Smooth muscle cell of the brain vasculature (primary cell): ENCODE measurements around the gene FKBP10.
"Not testable (repeated sequence)": the region's sequence is repeated elsewhere in the genome, so short reads cannot be mapped to it uniquely, and the experiment has no call there.

ENCODE experiments used
- DNase-seq: peaks from one replicate; pipeline ENCODE4 v3.0.0-alpha.2; 2012; ENCODE audit warnings: low read depth, low spot score

FKBP10 gene

DNA sequence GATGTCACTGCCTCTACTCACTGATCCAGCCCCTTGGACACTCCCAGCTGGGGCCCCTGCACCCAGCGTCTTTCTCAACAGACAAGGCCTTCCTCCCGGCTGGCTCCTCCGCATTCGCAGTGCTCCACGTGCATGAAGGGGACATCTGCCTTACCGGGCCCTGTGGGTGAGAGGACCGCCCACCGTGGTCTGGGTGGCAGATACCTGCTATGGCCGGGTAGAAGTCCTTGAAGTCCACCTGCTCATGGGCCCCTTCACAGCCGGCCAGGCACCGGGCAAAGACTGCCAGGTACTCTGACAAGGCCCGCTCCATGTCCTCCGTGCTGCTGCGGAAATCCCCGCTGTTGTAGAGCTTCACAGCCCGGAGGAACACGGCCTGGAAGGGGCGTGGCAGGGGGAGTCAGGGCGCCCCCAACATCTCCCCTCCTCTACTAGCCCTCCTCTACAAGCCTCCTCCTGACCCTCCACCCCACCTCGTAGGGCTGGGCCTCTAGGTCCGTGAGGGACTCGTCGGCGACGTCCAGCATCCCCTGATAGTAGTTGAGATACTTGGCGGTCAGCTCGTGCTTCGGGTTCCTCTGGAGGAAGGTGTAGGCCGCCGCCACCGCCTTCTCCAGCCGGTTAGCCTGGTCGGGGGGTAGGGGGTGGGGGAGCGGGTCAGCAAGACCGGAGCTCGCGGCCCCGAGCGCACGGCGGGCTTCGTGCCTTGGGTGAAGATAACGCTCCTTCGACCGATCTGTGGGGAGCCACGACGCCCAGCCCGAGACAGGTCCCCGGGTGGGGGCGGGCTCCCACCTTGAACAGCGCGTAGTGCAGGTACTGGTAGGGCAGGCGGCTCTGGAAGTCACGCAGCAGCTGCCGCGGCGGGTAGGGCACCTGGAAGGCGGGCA is 1.9 kb upstream of the FKBP10 start:
- no peak for DNase-seq

DNA sequence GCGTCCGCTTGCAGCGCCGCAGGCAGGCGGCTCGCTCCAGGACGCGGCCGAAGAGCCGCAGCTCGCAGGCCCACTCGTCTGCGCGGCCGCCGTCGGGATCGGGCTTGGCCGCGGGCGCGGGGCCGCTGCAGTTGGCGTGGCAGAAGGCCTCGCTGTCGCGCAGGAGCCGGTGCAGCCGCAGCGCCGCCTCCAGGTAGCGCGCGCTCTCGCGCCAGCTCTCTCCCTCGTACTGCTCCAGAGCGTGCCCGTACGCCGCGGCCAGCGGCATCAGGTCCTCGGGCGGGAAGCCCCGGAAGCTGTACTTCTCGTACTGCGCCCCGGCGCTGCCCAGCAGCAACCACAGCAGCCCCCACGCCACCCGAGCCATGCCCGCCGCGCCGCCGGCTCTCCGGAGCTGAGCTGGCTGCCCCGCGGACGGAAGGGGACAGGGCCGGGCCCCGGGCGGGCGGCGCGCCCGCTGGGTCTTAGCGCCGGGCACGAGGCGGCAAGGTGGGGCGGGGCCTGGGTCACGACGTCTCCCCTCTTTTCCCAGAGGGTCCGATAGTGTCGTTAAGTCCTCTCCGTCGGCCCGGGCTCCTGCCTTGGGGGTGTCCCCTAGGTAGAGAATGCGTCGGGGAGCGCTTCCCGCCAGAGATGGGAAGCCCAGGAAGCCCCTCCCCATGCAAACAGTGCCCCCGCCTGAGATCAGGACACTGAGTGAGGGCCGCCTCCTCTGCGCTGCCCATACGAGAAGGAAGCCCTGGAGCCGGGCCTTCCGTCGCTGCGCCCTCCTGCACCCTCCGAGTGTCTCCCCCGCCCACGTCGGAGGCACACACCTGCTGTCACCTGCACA is 1.0 kb upstream of the FKBP10 start, which contains the start of gene P3H4:
P3H4 (minus strand) TSS at position 401 of the 832 bp plus-strand sequence; CDS start at position 367, 34 bp downstream.
- no peak for DNase-seq

DNA sequence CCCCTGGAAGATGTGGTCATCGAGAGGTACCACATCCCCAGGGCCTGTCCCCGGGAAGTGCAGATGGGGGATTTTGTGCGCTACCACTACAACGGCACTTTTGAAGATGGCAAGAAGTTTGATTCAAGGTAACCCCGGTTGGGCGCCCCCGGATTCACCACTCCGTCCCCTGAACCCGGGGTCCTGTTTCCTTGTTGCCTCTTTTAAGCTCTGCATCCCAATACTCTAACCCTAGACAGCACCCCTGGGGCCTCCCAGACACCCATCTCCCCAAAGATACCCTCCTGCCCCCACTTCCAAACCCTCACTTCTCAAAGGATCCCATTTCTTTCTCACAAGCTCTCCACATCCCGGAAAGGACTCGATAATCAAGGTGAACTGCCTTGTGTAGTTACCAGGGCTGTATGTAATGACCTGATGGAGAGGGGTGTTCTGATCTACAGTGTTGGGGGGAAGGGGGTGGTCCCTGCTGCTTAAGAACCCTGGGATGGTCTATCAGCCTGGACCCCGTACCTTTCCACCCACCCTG is 412 bp downstream of the FKBP10 start:
- no peak for DNase-seq

DNA sequence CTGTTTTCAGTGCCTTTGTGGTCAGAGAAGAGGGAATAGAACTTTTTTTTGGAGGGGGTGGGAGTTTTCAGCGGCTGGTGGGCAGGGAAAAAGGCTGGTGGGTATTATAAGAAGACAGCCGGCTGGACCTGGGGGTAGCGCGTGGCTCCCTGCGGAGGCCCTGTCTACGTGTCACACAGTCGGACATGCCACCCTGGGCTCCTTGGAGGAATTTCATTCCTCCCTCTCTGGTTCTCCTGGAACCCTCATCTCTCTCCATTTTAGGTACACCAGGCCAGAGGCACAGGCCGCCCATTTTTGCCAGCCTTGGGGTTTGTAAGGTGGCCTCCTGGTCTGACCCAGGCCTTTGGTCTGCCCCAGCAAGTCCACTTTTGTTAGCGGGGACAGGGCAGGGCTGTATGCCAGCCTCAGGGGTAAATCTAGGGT is 908 bp downstream of the FKBP10 start:
- DNase-seq = no peak

DNA sequence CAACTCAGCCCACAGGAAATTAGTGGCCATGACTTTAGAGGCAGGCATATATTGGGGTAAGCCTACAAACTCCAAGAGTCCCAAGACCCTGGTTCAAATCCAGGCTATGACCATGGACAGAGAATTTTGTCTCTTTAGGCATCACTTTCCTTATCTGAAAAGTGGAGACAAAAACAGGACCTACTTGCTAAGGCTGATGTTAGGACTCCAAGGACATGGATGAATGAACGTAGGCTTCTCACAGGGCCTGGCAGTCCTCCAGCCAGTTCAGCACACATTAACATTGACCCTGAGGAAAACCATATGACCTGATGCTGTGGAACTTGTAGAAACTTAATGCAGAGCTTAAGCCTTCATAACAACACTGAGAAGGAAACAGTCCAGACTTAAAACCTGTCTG is 1.4 kb downstream of the FKBP10 start:
- no peak for DNase-seq

DNA sequence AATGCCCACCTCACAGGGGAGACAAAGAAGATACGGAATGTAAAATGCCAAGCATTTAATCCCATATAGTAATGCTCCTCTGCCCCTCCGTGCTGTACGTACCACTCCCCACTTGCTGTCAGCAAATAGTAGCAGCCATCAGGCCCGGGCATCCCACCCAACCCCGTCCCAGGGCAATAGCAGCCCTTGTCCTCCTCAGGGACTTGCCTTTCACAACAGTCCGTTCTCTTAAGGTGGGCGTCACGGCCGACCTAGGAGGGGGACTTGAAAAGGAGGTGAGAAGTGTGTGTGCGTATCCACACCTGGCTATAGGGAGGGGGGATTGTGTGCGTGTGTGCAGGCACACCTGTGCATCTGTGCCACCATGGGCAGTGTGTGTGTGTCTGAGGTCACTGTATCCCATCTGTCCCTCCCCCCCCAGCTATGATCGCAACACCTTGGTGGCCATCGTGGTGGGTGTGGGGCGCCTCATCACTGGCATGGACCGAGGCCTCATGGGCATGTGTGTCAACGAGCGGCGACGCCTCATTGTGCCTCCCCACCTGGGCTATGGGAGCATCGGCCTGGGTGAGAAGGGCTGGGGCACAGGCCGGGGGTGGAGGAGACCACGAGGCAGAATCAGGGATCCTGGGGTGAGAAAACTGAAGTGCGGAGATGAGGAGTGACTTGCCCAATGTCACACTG is 4.0 kb downstream of the FKBP10 start:
- no peak for DNase-seq

DNA sequence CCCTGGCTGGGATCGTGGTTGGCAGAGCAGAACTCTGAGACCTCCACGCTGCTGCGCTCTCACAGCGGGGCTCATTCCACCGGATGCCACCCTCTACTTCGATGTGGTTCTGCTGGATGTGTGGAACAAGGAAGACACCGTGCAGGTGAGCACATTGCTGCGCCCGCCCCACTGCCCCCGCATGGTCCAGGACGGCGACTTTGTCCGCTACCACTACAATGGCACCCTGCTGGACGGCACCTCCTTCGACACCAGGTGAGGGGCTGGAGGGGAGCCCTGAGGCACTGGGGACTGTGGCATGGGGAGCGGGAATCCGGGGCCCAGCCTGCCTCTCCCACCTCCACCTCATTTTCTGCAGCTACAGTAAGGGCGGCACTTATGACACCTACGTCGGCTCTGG is 5.2 kb downstream of the FKBP10 start:
- no peak for DNase-seq

DNA sequence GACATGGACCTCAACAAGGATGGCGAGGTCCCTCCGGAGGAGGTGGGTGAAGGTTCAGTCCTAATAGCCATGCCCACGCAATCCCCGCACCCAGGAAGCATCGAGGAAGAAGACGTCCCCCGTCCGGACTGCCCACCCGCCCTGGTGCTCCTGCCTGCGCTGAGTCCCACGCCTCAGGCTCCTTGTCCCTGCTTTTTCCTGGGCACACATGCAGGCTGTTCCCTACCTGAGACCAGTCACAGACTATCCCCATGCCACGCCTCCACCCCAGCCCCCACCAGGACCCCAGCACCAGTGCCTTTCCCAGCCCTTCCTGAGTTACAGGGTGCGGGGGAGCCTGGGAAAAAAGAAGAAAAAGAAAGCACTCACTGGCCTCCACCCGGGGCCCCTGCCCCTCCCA is 9.0 kb downstream of the FKBP10 start:
- no peak for DNase-seq

DNA sequence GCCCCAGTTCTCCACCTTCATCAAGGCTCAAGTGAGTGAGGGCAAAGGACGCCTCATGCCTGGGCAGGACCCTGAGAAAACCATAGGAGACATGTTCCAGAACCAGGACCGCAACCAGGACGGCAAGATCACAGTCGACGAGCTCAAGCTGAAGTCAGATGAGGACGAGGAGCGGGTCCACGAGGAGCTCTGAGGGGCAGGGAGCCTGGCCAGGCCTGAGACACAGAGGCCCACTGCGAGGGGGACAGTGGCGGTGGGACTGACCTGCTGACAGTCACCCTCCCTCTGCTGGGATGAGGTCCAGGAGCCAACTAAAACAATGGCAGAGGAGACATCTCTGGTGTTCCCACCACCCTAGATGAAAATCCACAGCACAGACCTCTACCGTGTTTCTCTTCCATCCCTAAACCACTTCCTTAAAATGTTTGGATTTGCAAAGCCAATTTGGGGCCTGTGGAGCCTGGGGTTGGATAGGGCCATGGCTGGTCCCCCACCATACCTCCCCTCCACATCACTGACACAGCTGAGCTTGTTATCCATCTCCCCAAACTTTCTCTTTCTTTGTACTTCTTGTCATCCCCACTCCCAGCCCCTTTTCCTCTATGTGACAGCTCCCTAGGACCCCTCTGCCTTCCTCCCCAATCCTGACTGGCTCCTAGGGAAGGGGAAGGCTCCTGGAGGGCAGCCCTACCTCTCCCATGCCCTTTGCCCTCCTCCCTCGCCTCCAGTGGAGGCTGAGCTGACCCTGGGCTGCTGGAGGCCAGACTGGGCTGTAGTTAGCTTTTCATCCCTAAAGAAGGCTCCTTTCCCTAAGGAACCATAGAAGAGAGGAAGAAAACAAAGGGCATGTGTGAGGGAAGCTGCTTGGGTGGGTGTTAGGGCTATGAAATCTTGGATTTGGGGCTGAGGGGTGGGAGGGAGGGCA is 9.7 kb downstream of the FKBP10 start:
- DNase-seq = no peak

DNA sequence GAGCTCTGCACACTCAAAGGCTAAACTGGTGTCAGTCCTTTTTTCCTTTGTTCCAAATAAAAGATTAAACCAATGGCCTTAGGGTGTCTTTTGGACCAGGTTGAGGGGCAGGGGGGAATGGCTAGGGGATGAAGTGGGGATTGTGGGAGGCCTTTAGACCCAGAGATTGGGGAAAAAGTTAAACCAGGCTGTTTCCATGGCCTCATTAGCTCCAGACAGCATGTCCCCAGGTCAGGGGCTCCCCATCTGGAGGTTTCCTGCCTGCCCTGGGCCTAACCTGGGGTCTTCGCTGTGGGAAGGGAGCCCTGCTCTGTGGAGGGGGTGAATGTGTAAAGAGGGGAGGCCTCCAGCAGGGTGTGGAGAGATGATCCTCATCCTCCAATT is 10.3 kb downstream of the FKBP10 start:
- no peak for DNase-seq

DNA sequence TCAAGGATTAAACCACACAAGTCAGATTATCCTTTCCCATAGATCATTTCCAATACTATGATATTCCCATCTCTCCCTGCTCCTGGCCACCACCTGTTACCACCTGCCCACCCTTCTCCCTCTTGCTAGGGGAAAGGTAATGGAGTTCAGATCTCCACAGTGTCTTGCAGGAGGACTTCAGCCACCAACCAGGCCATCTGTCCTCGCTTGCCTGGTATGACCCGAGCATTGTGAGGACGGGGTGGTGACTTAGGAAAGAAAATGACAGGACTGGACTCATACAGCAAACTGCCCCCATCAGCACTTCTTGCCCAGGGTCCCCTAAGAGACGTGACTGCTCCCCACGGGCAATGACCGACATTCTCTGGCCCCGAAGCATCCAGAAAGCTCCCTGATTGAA is 10.8 kb downstream of the FKBP10 start:
- DNase-seq = no peak

DNA sequence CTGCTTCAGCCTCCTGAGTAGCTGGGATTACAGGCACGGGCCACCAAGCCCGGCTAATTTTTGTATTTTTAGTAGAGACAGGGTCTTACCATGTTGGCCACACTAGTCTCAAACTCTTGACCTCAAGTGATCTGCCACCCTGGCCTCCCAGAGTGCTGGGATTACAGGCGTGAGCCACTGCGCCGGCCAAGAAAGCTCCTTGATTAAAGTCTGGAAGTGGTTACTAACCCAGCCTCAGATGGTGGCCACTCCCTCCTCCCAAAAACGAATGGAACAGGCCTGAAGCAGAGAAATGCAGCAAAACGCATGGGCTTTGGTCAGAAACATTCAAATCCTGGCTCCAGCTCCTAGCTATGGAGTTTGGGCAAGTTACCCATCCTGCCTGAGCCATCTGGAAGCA is 11.3 kb downstream of the FKBP10 start:
- DNase-seq = no peak

DNA sequence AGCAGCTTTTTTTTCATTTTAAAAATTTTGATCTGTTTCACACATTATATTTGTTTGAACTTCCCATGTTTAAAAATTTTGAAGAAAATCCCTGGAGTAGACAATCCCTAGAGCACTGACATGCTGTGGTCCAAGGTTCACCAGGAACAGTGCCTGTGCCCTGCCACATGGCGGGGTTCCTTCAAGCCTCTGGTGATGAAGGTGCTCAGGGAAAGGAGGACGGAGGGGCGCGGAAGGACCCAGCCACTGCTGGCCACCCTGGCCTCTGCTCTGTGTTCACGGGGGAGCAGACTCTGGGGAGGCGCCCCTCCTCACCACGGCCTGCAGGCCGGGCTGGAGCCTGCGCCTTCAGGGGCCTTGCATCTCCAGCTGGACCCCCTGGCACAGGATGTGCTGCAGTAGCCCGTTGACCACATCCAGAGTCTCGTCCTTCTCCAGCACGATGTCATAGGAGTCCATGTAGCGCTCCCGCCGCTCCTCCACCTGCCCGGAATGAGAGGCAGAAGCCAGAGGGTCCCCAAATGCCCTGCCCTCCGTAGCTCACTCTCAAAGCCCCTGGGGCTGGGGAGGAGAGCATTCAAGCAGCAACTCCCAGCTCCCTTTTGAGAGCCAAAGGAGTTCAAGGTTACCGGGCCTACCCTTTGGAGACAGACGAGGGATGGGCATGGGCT is 12.5 kb downstream of the FKBP10 start:
- no peak for DNase-seq

DNA sequence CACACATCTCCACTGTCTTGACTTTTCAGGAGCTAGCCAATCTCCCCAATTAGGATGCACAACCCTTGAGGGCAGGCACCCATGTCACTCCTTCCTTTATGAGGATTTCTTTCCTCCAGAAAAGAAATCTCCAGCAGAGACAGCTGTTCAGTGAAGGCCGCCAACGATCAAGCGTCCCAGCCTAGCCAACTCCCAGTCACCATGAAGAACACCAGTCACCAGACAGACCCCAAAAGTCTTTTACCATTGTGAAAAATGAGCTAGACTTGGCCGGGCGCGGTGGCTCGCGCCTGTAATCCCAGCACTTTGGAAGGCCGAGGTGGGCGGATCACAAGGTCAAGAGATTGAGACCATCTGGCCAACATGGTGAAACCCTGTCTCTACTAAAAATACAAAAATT is 17.2 kb downstream of the FKBP10 start:
- DNase-seq = not testable (repeated sequence)

DNA sequence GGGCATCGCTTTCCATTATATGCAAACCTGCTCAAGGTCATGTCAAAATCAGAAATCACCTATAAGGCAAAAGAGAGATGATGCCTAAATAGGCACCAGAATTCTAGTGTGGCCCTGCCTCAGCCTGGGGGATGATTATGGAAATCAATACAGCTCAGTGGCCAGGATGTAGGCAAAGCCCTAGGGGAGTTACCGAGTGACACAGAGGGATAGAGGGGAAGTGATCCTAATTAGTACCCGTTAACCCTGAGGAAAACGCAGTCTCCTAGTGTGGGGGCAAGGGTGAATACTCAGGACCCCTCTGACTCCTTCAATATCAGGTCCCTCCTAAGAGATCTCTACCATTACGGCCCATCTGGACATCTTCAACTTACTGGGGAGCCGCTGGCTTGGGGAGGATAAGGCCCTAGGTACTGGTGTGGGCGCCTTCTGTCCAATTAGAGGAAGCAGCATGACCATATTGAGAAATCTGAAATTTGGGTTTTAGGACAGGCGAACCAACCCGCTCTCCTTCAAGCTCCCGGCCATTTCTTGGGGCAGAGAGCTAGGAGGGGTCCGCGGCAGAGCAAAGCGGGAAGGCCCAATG is 22.5 kb downstream of the FKBP10 start:
- DNase-seq = no peak

DNA sequence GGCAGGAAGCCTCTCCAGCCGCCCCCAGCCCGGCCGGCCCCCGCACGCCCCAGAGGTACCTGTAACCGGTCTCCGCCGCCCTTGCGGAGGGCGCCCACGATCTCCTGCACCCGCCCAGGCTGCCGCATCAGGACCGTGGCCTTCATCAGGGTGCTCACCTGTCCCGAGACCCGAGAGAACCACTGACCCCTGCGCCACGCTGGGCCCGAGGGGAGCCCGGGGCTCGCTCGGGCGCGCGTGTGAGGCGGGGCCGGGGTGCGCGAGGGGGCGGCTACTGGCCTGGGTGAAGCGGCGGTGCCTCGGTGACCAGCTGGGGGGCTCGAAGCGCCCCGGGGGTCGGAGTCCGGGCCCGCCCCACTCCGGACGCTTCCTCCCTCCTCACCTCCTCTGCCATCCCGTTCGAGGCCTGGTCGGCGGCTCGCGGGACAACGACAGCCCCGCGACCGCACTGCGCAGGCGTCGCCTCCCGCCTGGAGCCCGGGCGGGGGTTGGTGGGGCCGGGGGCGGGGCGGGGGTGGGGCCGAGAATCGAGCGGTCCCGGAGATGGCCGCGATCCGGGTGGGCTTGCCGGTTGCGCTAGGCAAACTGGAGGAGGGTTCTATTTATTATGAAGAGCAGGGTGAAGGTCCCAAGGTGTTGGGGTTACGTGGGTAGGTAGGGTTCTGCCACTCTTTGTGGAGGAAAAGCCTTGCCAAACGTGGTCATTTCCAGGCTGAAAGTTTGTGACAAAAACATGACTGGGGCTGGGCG is 23.2 kb downstream of the FKBP10 start, which contains the start of gene NT5C3B:
NT5C3B (minus strand) TSS at position 433 of the 750 bp plus-strand sequence; CDS start at position 394, 39 bp downstream.
- no peak for DNase-seq

DNA sequence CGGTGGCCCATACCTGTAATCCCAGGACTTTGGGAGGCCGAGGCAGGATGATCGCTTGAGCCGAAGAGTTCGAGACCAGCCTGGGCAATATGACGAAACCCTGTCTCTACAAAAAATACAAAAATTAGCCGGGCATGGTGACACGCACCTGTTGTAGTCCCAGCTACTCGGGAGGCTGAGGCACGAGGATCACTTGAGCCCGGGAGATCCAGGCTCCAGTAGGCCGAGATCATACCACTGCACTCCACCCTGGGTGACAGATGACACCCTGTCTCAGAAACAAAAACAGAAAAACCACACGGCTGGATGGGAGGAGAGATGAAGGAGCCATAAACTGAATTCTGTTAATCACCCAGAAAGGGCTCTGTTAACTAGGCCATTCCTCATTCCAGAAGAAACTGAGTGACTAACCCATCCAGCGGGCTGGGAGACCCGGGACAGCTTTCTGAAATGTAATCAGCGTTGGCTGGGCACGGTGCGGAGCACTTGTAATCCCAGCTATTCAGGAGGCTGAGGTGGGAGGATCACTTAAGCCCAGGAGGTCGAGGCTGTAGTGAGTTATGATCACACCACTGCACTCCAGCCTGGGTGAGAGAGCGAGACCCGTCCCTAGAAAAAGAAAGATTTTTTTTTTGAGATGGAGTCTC is 23.9 kb downstream of the FKBP10 start:
- no peak for DNase-seq

DNA sequence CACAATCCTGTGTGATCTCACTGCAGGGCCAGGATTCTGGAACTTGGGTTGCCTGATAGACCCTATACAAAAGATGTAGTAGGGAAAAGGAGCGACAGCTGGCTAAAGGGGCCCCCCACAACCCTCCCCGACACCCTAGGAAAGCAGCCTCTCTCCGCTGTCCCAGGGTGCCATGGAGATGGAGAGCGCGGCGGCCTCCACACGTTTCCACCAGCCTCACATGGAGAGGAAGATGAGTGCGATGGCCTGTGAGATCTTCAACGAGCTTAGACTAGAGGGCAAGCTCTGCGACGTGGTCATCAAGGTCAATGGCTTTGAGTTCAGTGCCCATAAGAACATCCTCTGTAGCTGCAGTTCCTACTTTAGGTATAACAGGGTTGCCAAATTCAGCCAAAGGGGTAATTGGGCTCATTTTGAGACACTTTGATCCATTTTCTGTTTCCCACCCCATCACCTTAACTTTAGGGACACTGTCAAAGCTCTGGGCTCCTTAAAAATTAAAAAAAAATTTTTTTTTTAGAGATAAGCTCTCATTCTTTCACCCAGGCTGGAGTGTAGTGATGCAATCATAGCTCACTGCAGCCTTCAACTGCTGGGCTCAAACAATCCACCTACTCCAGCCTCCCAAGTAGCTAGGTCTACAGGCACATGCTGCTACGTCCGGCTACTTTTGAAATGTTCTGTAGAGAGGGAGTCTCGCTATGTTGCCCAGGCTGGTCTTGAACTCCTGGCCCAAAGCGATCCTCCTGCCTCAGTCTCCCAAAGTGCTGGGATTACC is 25.1 kb downstream of the FKBP10 start, which contains the start of gene KLHL10:
KLHL10 (plus strand) TSS at position 65 of the 778 bp plus-strand sequence; CDS start at position 173, 108 bp downstream.
- DNase-seq = no peak
